GM23338 (cell line): ENCODE measurements around the gene MRTFA. TPM values are rescaled to one million over a fixed set of nuclear protein-coding genes. Genes with fewer than 3 reads are reported as not detected.

Source experiments
- ATAC-seq: fragments of 200-7000 bp; cut with Tn5 transposase; 3 replicates; pipeline ENCODE4 v1.9.1; 2020
- DNase-seq: peaks from one replicate; pipeline ENCODE4 v3.0.0-alpha.2; 2015; ENCODE audit warnings: low spot score
- H2AFZ ChIP-seq: fragments of 200-600 bp; sonication (generic); 2 replicates; pipeline ENCODE4 v1.8.0; 2016; ENCODE audit warnings: antibody characterized with exemption, mild to moderate bottlenecking, moderate library complexity
- H3F3A ChIP-seq: fragments of 200-600 bp; sonication (generic); replicated peaks from 2 replicates; pipeline ENCODE4 v1.8.0; 2017; ENCODE audit warnings: antibody characterized with exemption, mixed run types, low read depth
- H3K27ac ChIP-seq: fragments of 200-600 bp; sonication (generic); 2 replicates; pipeline ENCODE4 v1.6.1; 2016; ENCODE audit warnings: low read depth
- H3K27me3 ChIP-seq: fragments of 200-600 bp; sonication (generic); 2 replicates; pipeline ENCODE4 v1.8.0; 2016; ENCODE audit warnings: mild to moderate bottlenecking, mixed run types, moderate library complexity; ENCODE audit not compliant: insufficient read depth
- H3K36me3 ChIP-seq: fragments of 200-600 bp; sonication (generic); 2 replicates; pipeline ENCODE4 v1.8.0; 2016; ENCODE audit warnings: mild to moderate bottlenecking; ENCODE audit not compliant: insufficient read depth
- H3K4me1 ChIP-seq: fragments of 200-600 bp; sonication (generic); 2 replicates; pipeline ENCODE4 v1.8.0; 2016; ENCODE audit warnings: mild to moderate bottlenecking, moderate library complexity; ENCODE audit not compliant: insufficient read depth
- H3K4me2 ChIP-seq: fragments of 200-600 bp; sonication (generic); 2 replicates; pipeline ENCODE4 v1.7.1; 2017; ENCODE audit warnings: mixed run types
- H3K4me3 ChIP-seq: fragments of 200-600 bp; sonication (generic); 2 replicates; pipeline ENCODE4 v1.6.1; 2016; ENCODE audit warnings: mixed run types
- H3K79me2 ChIP-seq: fragments of 200-600 bp; sonication (generic); replicated peaks from 2 replicates; pipeline ENCODE4 v1.8.0; 2017; ENCODE audit warnings: mild to moderate bottlenecking; ENCODE audit not compliant: insufficient read depth
- H3K9me2 ChIP-seq: fragments of 200-600 bp; sonication (generic); 2 replicates; pipeline ENCODE4 v1.8.0; 2017; ENCODE audit not compliant: insufficient read depth
- H4K20me1 ChIP-seq: fragments of 200-600 bp; sonication (generic); replicated peaks from 2 replicates; pipeline ENCODE4 v1.8.0; 2017; ENCODE audit warnings: mild to moderate bottlenecking; ENCODE audit not compliant: insufficient read depth
- H3K27ac Mint-ChIP-seq: 2 replicates; pipeline ENCODE4 v1.8.0; 2020; ENCODE audit warnings: inconsistent platforms, mild to moderate bottlenecking, moderate library complexity, mixed read lengths
- H3K27me3 Mint-ChIP-seq: 3 replicates; pipeline ENCODE4 v1.8.0; 2022; ENCODE audit warnings: low read depth, mild to moderate bottlenecking, moderate library complexity, mixed read lengths, inconsistent platforms; ENCODE audit not compliant: insufficient read depth, poor library complexity
- H3K36me3 Mint-ChIP-seq: 3 replicates; pipeline ENCODE4 v1.8.0; 2021; ENCODE audit warnings: low read depth, mild to moderate bottlenecking, inconsistent platforms, moderate library complexity, mixed read lengths
- H3K4me1 Mint-ChIP-seq: 3 replicates; pipeline ENCODE4 v1.8.0; 2020; ENCODE audit warnings: mild to moderate bottlenecking, inconsistent platforms, mixed read lengths
- H3K4me3 Mint-ChIP-seq: 3 replicates; pipeline ENCODE4 v1.8.0; 2021; ENCODE audit warnings: moderate library complexity, mild to moderate bottlenecking, inconsistent platforms, mixed read lengths
- H3K9me3 Mint-ChIP-seq: 3 replicates; pipeline ENCODE4 v1.8.0; 2020; ENCODE audit warnings: moderate library complexity, mild to moderate bottlenecking, inconsistent platforms, mixed read lengths
- CREB1 ChIP-seq: fragments of 250-450 bp; sonication (Bioruptor Pico); IDR thresholded peaks from 2 replicates; pipeline ENCODE4 v1.5.0; 2020; ENCODE audit warnings: low read depth, mild to moderate bottlenecking, moderate library complexity
- EZH2 ChIP-seq: fragments of 200-600 bp; sonication (generic); IDR thresholded peaks from one replicate; pipeline ENCODE4 v1.8.0; 2017; ENCODE audit warnings: antibody characterized with exemption, mild to moderate bottlenecking, low read depth; ENCODE audit not compliant: unreplicated experiment
- EZH2phosphoT487 ChIP-seq: fragments of 200-600 bp; sonication (generic); IDR thresholded peaks from one replicate; pipeline ENCODE4 v1.8.1; 2018; ENCODE audit warnings: antibody characterized with exemption; ENCODE audit not compliant: unreplicated experiment
- JUNB ChIP-seq: IDR thresholded peaks from one replicate; pipeline ENCODE4 v1.6.1; 2016; ENCODE audit warnings: antibody characterized with exemption; ENCODE audit not compliant: unreplicated experiment
- NANOG ChIP-seq: IDR thresholded peaks from 2 replicates; pipeline ENCODE4 v1.6.1; 2016; ENCODE audit warnings: antibody characterized with exemption, borderline replicate concordance
- POLR2AphosphoS5 ChIP-seq: IDR thresholded peaks from 2 replicates; pipeline ENCODE4 v1.6.1; 2016; ENCODE audit warnings: antibody characterized with exemption, low read depth
- STAT1 ChIP-seq: IDR thresholded peaks from one replicate; pipeline ENCODE4 v1.6.1; 2016; ENCODE audit warnings: antibody characterized with exemption; ENCODE audit not compliant: unreplicated experiment
- ZNF114 ChIP-seq: fragments of 250-450 bp; sonication (Bioruptor Pico); IDR thresholded peaks from 2 replicates; pipeline ENCODE4 v1.5.0; 2020; ENCODE audit warnings: mild to moderate bottlenecking, moderate library complexity
- ZNF331 ChIP-seq: fragments of 250-450 bp; sonication (Bioruptor Pico); IDR thresholded peaks from 2 replicates; pipeline ENCODE4 v1.5.0; 2020; ENCODE audit warnings: low read depth, mild to moderate bottlenecking, moderate library complexity
- polyA plus RNA-seq: library from polyadenylated mRNA; unstranded; fragments of >200 nt; fragmentation: Nextera tagmentation; extraction: Ambion mirVana; gene quantifications from 2 replicates; pipeline ENCODE4 v1.2.1, GENCODE V29; 2016
- total RNA-seq: library from RNA; depleted of rRNA; stranded (reverse); fragments of >200 nt; shearing (Covaris generic); gene quantifications from 2 replicates; pipeline ENCODE4 v1.2.3, GENCODE V29; 2014
- TF ChIP-seq, protein P1 (sequence below): fragments of 250-450 bp; sonication (Bioruptor Pico); IDR thresholded peaks from 2 replicates; pipeline ENCODE4 v1.5.0; 2020; ENCODE audit warnings: mild to moderate bottlenecking, moderate library complexity
- TF ChIP-seq, protein P2 (sequence below), 2 experiments: fragments of 200-600 bp in 1 of 2; sonication (generic) in 1 of 2; conservative IDR thresholded peaks; 2 replicates each; pipeline versions ENCODE4 v1.5.1 to v1.6.1; 2016 to 2017; ENCODE audit warnings: antibody characterized with exemption in 2 of 2, low read depth in 2 of 2, mild to moderate bottlenecking in 2 of 2, moderate library complexity in 1 of 2
- TF ChIP-seq, protein P3 (sequence below): IDR thresholded peaks from 2 replicates; pipeline ENCODE4 v1.6.1; 2016; ENCODE audit warnings: antibody characterized with exemption
- TF ChIP-seq, protein P4 (sequence below): IDR thresholded peaks from one replicate; pipeline ENCODE4 v1.6.1; 2018; ENCODE audit warnings: antibody characterized with exemption; ENCODE audit not compliant: unreplicated experiment

Gene MRTFA
- total and polyA plus RNA-seq, 2 experiments from 2014 or later: 18.1 to 92.4 TPM

DNA sequence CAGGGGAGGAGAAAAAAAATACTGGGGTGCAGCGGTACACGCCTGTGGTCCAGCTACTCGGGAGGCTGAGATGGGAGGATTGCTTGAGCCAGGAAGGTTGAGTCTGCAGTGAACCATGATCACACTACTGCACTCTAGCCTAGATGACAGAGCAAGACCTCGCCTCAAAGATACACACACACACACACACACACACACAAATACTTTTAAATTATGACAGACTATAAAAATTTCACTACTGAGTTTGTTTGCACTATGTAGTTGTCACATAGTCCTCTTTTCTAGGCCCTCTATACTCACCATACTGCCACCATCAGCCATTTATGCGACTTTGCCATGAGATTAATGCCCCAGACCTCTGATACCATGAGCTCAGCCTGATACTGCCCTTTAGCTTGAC, 109.6 kb downstream of the MRTFA start:
- Mint-ChIP-seq H3K36me3 (peaks cover 9% of the 10 kb centered on the region; the same call in 1 of the 3 replicates), H3K9me3 (no peaks in the 10 kb centered on the region), H3K27ac (no peak overlapping the region), H3K4me3 (no peak overlapping the region), H3K27me3 (peaks cover 4% of the 10 kb centered on the region), H3K4me1 (peaks cover 1% of the 10 kb centered on the region; the same call in 2 of the 3 replicates)
- Histone ChIP-seq H2AFZ (no peak overlapping the region), H4K20me1 (no peaks in the 10 kb centered on the region), H3K79me2 (peaks cover 57% of the 10 kb centered on the region), H3K4me3 (no peak overlapping the region), H3K36me3 (no peaks in the 10 kb centered on the region), H3K4me1 (peaks cover 2% of the 10 kb centered on the region), H3K27ac (no peak overlapping the region; the same call in 1 of the 2 replicates), H3K4me2 (no peak overlapping the region), H3K27me3 (no peaks in the 10 kb centered on the region), H3K9me2 (no peaks in the 10 kb centered on the region), H3F3A (no peaks in the 10 kb centered on the region)
- ATAC-seq (no peak), DNase-seq (no peak)
- TF ChIP-seq, protein P1, sequence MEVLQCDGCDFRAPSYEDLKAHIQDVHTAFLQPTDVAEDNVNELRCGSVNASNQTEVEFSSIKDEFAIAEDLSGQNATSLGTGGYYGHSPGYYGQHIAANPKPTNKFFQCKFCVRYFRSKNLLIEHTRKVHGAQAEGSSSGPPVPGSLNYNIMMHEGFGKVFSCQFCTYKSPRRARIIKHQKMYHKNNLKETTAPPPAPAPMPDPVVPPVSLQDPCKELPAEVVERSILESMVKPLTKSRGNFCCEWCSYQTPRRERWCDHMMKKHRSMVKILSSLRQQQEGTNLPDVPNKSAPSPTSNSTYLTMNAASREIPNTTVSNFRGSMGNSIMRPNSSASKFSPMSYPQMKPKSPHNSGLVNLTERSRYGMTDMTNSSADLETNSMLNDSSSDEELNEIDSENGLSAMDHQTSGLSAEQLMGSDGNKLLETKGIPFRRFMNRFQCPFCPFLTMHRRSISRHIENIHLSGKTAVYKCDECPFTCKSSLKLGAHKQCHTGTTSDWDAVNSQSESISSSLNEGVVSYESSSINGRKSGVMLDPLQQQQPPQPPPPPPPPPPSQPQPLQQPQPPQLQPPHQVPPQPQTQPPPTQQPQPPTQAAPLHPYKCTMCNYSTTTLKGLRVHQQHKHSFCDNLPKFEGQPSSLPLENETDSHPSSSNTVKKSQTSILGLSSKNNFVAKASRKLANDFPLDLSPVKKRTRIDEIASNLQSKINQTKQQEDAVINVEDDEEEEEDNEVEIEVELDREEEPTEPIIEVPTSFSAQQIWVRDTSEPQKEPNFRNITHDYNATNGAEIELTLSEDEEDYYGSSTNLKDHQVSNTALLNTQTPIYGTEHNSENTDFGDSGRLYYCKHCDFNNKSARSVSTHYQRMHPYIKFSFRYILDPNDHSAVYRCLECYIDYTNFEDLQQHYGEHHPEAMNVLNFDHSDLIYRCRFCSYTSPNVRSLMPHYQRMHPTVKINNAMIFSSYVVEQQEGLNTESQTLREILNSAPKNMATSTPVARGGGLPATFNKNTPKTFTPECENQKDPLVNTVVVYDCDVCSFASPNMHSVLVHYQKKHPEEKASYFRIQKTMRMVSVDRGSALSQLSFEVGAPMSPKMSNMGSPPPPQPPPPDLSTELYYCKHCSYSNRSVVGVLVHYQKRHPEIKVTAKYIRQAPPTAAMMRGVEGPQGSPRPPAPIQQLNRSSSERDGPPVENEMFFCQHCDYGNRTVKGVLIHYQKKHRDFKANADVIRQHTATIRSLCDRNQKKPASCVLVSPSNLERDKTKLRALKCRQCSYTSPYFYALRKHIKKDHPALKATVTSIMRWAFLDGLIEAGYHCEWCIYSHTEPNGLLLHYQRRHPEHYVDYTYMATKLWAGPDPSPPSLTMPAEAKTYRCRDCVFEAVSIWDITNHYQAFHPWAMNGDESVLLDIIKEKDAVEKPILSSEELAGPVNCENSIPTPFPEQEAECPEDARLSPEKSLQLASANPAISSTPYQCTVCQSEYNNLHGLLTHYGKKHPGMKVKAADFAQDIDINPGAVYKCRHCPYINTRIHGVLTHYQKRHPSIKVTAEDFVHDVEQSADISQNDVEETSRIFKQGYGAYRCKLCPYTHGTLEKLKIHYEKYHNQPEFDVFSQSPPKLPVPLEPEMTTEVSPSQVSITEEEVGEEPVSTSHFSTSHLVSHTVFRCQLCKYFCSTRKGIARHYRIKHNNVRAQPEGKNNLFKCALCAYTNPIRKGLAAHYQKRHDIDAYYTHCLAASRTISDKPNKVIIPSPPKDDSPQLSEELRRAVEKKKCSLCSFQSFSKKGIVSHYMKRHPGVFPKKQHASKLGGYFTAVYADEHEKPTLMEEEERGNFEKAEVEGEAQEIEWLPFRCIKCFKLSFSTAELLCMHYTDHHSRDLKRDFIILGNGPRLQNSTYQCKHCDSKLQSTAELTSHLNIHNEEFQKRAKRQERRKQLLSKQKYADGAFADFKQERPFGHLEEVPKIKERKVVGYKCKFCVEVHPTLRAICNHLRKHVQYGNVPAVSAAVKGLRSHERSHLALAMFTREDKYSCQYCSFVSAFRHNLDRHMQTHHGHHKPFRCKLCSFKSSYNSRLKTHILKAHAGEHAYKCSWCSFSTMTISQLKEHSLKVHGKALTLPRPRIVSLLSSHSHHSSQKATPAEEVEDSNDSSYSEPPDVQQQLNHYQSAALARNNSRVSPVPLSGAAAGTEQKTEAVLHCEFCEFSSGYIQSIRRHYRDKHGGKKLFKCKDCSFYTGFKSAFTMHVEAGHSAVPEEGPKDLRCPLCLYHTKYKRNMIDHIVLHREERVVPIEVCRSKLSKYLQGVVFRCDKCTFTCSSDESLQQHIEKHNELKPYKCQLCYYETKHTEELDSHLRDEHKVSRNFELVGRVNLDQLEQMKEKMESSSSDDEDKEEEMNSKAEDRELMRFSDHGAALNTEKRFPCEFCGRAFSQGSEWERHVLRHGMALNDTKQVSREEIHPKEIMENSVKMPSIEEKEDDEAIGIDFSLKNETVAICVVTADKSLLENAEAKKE (CRISPR knock-in tag): no peak
- TF ChIP-seq ZNF331: no peak
- TF ChIP-seq POLR2AphosphoS5: no peak
- TF ChIP-seq EZH2: no peak
- TF ChIP-seq EZH2phosphoT487: no peak
- TF ChIP-seq, protein P2, sequence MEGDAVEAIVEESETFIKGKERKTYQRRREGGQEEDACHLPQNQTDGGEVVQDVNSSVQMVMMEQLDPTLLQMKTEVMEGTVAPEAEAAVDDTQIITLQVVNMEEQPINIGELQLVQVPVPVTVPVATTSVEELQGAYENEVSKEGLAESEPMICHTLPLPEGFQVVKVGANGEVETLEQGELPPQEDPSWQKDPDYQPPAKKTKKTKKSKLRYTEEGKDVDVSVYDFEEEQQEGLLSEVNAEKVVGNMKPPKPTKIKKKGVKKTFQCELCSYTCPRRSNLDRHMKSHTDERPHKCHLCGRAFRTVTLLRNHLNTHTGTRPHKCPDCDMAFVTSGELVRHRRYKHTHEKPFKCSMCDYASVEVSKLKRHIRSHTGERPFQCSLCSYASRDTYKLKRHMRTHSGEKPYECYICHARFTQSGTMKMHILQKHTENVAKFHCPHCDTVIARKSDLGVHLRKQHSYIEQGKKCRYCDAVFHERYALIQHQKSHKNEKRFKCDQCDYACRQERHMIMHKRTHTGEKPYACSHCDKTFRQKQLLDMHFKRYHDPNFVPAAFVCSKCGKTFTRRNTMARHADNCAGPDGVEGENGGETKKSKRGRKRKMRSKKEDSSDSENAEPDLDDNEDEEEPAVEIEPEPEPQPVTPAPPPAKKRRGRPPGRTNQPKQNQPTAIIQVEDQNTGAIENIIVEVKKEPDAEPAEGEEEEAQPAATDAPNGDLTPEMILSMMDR (conservative IDR thresholded peaks at IDR 0.05; ENCODE audit: low read depth in 2 of 2): no peak
- TF ChIP-seq, protein P3, sequence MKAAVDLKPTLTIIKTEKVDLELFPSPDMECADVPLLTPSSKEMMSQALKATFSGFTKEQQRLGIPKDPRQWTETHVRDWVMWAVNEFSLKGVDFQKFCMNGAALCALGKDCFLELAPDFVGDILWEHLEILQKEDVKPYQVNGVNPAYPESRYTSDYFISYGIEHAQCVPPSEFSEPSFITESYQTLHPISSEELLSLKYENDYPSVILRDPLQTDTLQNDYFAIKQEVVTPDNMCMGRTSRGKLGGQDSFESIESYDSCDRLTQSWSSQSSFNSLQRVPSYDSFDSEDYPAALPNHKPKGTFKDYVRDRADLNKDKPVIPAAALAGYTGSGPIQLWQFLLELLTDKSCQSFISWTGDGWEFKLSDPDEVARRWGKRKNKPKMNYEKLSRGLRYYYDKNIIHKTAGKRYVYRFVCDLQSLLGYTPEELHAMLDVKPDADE: no peak
- TF ChIP-seq CREB1 (CRISPR knock-in tag): no peak
- no peak for TF ChIP-seq ZNF114 (CRISPR knock-in tag)
- no peak for TF ChIP-seq NANOG
- no peak for TF ChIP-seq STAT1
- TF ChIP-seq, protein P4, sequence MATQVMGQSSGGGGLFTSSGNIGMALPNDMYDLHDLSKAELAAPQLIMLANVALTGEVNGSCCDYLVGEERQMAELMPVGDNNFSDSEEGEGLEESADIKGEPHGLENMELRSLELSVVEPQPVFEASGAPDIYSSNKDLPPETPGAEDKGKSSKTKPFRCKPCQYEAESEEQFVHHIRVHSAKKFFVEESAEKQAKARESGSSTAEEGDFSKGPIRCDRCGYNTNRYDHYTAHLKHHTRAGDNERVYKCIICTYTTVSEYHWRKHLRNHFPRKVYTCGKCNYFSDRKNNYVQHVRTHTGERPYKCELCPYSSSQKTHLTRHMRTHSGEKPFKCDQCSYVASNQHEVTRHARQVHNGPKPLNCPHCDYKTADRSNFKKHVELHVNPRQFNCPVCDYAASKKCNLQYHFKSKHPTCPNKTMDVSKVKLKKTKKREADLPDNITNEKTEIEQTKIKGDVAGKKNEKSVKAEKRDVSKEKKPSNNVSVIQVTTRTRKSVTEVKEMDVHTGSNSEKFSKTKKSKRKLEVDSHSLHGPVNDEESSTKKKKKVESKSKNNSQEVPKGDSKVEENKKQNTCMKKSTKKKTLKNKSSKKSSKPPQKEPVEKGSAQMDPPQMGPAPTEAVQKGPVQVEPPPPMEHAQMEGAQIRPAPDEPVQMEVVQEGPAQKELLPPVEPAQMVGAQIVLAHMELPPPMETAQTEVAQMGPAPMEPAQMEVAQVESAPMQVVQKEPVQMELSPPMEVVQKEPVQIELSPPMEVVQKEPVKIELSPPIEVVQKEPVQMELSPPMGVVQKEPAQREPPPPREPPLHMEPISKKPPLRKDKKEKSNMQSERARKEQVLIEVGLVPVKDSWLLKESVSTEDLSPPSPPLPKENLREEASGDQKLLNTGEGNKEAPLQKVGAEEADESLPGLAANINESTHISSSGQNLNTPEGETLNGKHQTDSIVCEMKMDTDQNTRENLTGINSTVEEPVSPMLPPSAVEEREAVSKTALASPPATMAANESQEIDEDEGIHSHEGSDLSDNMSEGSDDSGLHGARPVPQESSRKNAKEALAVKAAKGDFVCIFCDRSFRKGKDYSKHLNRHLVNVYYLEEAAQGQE: no peak
- no peak for TF ChIP-seq JUNB
